Measurements from ENCODE around the gene FBXO47. TPM values are rescaled to one million over a fixed set of nuclear protein-coding genes. Genes with fewer than 3 reads are reported as not detected.

Gene FBXO47
- total and polyA plus RNA-seq, 2 of the 13 experiments (the other 11 are each of a cell fraction or from before 2014, with no cell fraction given) = not detected

- no peak for TF ChIP-seq UBTF (CRISPR knock-in tag; IDR thresholded peaks at IDR 0.05)
- no peak for TF ChIP-seq ZNF768 (CRISPR knock-in tag; IDR thresholded peaks at IDR 0.05)
- TF ChIP-seq XRCC5 (optimal IDR thresholded peaks at IDR 0.05; ENCODE audit: low read length) = no peak
- no peak for TF ChIP-seq ATF4 (CRISPR knock-in tag; IDR thresholded peaks at IDR 0.05)
These were observed 7.7 kb downstream of the FBXO47 start (continued) for GRCh38 chr17:38959508-38959907.

GRCh38 chr17:38958756-38959155 lies 8.4 kb downstream of the FBXO47 start:
- CTCF ChIA-PET (ENCODE audit: low intra/inter-chr PET ratio, low total read pairs) = no interaction called here
- Histone ChIP-seq H3K9me3 (ENCODE audit: low read length) (no peaks in the 10 kb centered on the region), H3K27me3 (ENCODE audit: control insufficient read depth in 1 of 2, insufficient read depth in 2 of 2, low read length in 2 of 2) (no peaks in the 10 kb centered on the region), H3K9ac (ENCODE audit: insufficient read depth, low read depth, low read length) (no peak overlapping the region), H2AFZ (ENCODE audit: low read length) (no peak overlapping the region), H3K36me3 (replicated peaks in 1 of 2; ENCODE audit: control insufficient read depth in 1 of 2, insufficient read depth in 2 of 2, low read length in 2 of 2) (no peaks in the 10 kb centered on the region), H3K79me2 (ENCODE audit: insufficient read depth, low read length) (no peaks in the 10 kb centered on the region), H4K20me1 (ENCODE audit: insufficient read depth, low read length) (no peaks in the 10 kb centered on the region), H3K4me3 (replicated peaks in 1 of 3; ENCODE audit: insufficient read depth in 1 of 3, low read depth in 2 of 3, low read length in 3 of 3) (no peak overlapping the region), H3K4me2 (ENCODE audit: low read depth, low read length) (no peak overlapping the region), H3K27ac (ENCODE audit: extremely low read length, insufficient read depth, low read length) (no peak overlapping the region), H3K4me1 (ENCODE audit: insufficient read depth, low read length) (no peaks in the 10 kb centered on the region)
- in situ Hi-C loops (cut with HindIII; ENCODE audit: extremely low pct_ligation_motif_present, low pct_unique_long_range_greater_than_20kb) = no loop called here
- BruUV-seq (replicated peaks) = no TSS peak
- POLR2A ChIA-PET = no interaction called here
- intact Hi-C loops (cut with micrococcal nuclease; ENCODE audit: unreplicated experiment) = no loop called here
- no peak for FAIRE-seq
- no peak for DNase-seq (ENCODE audit: low spot score)
- ATAC-seq = no peak
- no peak for TF ChIP-seq ZNF879 (CRISPR knock-in tag; IDR thresholded peaks at IDR 0.05)
- TF ChIP-seq HOXA7 (CRISPR knock-in tag; IDR thresholded peaks at IDR 0.05) = no peak
- no peak for TF ChIP-seq ELF1 (CRISPR knock-in tag; IDR thresholded peaks at IDR 0.05)
- TF ChIP-seq ZNF225 (CRISPR knock-in tag; IDR thresholded peaks at IDR 0.05) = no peak
- no peak for TF ChIP-seq ZNF720 (CRISPR knock-in tag; IDR thresholded peaks at IDR 0.05)
- no peak for TF ChIP-seq ZNF484 (CRISPR knock-in tag; IDR thresholded peaks at IDR 0.05; ENCODE audit: borderline replicate concordance, low read depth)
- no peak for TF ChIP-seq ZFP36 (IDR thresholded peaks at IDR 0.05; ENCODE audit: borderline replicate concordance, low read depth, low read length, partially characterized antibody)
- no peak for TF ChIP-seq ZNF850 (CRISPR knock-in tag; conservative IDR thresholded peaks at IDR 0.05)
- TF ChIP-seq ARNTL (CRISPR knock-in tag; IDR thresholded peaks at IDR 0.05) = no peak
- no peak for TF ChIP-seq CHD4 (IDR thresholded peaks at IDR 0.05; ENCODE audit: borderline replicate concordance, low read length)
- TF ChIP-seq ZNF17 (CRISPR knock-in tag; IDR thresholded peaks at IDR 0.05) = no peak
- no peak for TF ChIP-seq RNF2 (conservative IDR thresholded peaks at IDR 0.05; ENCODE audit: low read depth)
- no peak for TF ChIP-seq ZNF644 (CRISPR knock-in tag; IDR thresholded peaks at IDR 0.05; ENCODE audit: low read depth)
- TF ChIP-seq KMT2B (CRISPR knock-in tag; IDR thresholded peaks at IDR 0.05) = no peak
- no peak for TF ChIP-seq ZZZ3 (CRISPR knock-in tag; IDR thresholded peaks at IDR 0.05; ENCODE audit: borderline replicate concordance)
- TF ChIP-seq RAD51 (IDR thresholded peaks at IDR 0.05; ENCODE audit: borderline replicate concordance) = no peak
- no peak for TF ChIP-seq BRF2 (CRISPR knock-in tag; IDR thresholded peaks at IDR 0.05)
- no peak for TF ChIP-seq ZNF616 (CRISPR knock-in tag; IDR thresholded peaks at IDR 0.05; ENCODE audit: low read depth)

All from HepG2 (cell line).